HG02610 (cell line): Measurements from ENCODE around the gene GRB10.

Experiments used
- ATAC-seq: cut with Tn5 transposase; IDR thresholded peaks from one replicate; pipeline ENCODE4 v1.9.1; 2021; ENCODE audit warnings: mild to moderate bottlenecking, moderate library complexity; ENCODE audit not compliant: unreplicated experiment

Gene GRB10

GRCh38 chr7:50723173-50723572, 59.5 kb downstream of the GRB10 start:
- ATAC-seq, result no peak

- no peak for ATAC-seq
These were observed 60.9 kb downstream of the GRB10 start for GRCh38 chr7:50721661-50722259.

DNA sequence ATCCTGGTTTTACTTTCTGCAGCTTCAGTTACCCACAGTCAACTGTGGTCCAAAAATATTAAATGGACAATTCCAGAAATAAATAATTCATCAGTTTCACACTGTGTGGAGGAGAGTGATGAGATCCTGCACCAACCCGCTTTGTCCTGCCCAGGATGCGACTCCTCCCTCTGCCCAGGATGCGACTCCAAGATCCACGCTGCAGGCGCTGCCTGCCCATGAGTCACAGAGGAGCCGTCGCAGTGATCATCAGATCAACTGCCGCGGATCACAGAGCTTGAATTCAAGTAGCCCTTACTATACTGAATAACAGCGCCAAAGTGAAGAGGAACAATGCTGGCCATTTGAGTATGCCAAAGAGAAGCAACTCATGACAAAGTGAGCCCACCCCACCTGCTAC, 61.5 kb downstream of the GRB10 start:
- no peak for ATAC-seq

- no peak for ATAC-seq
These were observed 62.4 kb downstream of the GRB10 start for GRCh38 chr7:50720295-50720694.

DNA sequence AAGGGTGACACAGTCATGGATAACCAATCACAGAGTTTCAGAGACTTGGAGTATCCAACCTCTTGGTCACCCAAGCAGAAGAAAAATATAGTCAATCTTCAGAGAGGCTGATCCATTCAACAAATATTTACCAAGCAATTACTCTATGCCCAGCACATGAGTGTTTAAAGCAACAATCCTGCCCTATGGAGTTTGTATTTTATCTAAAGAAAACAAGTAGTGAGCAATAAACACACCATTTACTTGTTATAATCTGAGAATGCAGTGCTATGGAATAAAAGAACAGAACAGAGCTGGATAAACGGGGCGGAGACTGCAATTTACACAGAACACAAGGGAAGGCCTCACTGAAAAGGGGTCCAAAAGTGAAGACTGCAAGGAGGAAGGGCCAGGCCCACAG, 63.8 kb downstream of the GRB10 start:
- no peak for ATAC-seq

- ATAC-seq, result no peak
These were observed 64.4 kb downstream of the GRB10 start for GRCh38 chr7:50718311-50718710.

- no peak for ATAC-seq
These were observed 65.5 kb downstream of the GRB10 start for GRCh38 chr7:50717181-50717580.

- no peak for ATAC-seq
These were observed 67.8 kb downstream of the GRB10 start for GRCh38 chr7:50714857-50715256.

GRCh38 chr7:50713123-50713965, 69.4 kb downstream of the GRB10 start:
- ATAC-seq, result no peak

DNA sequence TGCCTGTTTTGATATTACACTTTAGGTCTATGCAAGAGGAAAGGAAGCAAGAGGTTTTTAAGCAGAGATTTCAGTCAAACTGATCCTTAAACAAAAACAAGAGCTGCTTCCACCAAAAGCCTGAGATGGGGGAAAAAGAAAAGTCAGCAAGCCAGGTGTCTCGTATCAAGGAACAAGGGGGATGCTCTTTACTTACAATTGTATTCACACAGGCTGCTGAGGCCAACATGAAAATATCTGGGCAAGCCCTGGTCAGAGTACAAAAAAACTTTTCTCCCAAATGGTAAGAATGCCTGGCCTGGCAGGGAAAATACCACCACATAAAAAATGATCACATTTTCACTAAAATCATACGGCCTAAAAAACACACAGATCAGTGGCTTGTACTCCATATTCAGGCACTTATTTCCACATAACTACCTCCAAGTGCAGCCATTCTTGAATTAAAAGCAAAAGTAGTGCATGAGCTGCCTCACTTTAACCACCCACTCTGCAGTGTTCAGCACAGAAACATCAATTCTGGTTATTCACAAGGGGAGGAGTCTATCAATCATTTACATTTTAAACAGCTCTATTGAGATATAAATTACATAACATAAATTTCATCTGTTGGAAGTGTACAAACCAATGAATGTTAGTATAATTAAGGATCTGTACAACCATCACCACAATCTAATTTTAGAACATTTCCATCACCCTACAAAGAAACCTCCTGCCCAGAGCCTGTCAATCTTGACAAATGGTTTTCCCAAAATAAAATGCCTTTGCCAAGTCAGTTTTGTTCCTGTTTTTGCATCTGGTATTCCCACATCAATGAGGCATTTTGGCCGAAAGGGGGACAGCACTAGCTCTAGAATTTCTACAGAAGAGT, 70.2 kb downstream of the GRB10 start:
- no peak for ATAC-seq

- no peak for ATAC-seq
These were observed 71.2 kb downstream of the GRB10 start for GRCh38 chr7:50711271-50712175.

GRCh38 chr7:50710441-50711154, 72.1 kb downstream of the GRB10 start:
- no peak for ATAC-seq

- no peak for ATAC-seq
These were observed 73.5 kb downstream of the GRB10 start for GRCh38 chr7:50709151-50709550.

DNA sequence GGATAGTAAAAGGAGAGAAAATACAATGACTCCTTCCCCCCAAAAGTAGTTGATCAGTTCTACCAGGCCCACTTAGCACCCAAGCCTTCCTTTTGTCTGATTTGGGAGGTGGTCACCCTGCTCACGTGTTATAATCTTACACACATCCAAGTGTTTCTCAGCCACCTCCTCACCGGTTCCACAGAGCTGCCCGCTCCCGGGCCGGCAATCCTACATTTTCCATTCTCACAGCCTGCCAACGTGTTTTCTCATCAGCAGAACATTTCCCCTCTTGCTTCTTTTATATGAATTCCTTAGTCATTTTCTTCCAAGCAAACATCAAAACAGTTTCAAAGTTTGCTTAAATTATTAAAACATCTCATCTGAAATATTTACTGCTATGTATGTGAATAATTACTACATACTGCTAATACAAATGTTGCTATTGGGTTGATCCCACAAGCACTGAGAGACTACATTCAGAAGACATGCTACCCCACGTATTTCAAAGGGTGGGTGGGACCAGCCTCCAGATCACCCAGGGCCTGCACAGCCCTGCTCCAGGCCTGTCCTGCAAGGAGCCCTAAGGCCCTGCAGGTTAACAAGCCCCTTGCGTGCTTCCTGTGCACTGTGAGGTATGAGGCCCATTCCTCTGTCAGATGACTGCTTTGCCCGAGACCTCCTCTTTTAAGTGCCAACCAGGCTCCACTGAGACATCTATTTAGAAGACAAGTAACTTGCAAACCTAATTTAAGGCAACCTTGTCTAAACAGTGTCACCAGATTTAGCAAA, 75.3 kb downstream of the GRB10 start:
- no peak for ATAC-seq

GRCh38 chr7:50706469-50706937, 76.2 kb downstream of the GRB10 start:
- ATAC-seq, result no peak

- ATAC-seq, result no peak
These were observed 77.9 kb downstream of the GRB10 start for GRCh38 chr7:50704844-50705243.

DNA sequence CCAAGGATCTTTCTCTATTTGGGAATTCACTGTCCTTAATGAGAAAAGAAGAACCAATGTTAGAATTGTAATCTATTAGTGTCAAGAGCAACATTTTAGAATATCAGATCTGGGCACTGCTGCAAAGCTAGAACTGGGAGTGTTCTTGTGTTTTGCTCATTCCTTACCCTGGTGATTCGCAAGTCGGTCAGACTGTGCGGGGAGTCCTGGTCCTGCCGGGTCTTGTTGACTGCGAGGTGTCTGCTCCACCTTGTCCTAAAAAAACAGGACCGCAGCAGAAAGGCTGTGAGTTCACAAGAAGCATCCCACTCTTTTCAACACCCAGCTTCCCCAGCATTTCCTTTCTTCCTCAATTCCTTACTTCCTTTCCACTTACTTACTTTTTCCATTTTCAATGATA, 79.0 kb downstream of the GRB10 start:
- no peak for ATAC-seq

- ATAC-seq, result no peak
These were observed 83.6 kb downstream of the GRB10 start for GRCh38 chr7:50699143-50699542.

GRCh38 chr7:50697748-50698147, 84.9 kb downstream of the GRB10 start:
- no peak for ATAC-seq
